NCI-H187 treated with DMSO at 0.1 percent for 48 hours (cell line): ENCODE results near the gene GBGT1.
"Not testable (repeated sequence)": the region's sequence is repeated elsewhere in the genome, so short reads cannot be mapped to it uniquely, and the experiment has no call there.

Experiments
- DNase-seq: peaks from one replicate; lab custom pipeline; 2025; lab: John Stamatoyannopoulos, UW

Gene GBGT1

DNA sequence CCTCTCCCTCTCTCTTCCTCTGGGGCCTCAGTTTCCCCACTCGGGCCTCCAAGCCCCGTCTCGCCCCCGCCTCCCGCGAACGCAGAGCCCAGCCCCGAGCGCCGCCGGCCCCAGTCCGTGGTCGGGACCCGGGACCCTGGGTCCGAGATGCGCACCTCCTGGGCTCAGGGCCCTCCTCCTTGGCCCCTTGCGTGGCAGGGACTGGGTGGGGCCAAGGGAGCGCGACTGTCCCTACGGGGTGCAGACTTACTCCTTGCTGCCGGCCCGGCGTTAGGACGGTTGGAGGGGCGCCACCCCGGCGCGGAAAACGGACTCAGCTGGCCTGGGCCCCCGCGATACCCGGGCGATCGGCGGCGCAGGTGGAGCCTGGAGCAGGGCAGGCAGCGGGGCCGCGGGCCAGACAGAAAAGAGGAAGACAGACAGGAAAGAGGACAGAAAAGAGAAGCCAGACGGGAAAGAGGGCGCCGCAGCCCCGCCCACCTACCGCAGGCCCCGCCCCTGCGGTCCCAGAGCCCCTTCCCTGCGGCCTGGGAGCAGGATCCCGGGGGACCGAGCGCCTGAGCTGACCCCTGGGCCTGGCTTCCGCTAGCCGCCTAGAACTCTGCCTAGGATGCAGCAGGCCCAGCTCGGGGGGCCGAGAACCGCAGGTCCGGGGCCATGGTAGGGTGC is at the start of gene GBGT1:
GBGT1 (minus strand) TSS at position 411 of the 669 bp plus-strand sequence. CDS start 1,502 bp downstream, outside the sequence.
- no peak for DNase-seq

DNA sequence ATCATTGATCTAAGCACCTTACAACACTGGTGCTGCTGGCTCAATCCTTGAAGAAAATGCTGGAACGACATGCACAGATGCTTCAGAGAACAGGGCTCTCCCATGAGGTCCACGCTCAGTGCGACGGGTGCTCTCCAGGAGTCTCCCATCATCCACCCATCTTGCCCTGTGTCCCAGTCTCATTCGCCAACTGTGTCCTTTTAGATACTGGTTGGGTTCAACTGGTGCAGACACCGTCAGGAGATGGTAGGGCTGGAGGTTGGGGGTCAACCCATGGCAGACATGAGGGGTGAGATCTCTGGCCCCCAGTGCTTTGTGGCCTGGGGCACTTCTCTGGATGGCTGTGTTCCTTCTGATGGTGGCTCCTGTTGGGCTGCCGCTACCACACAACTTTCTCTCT is 46.9 kb upstream of the GBGT1 start:
- no peak for DNase-seq

GRCh38 chr9:133210202-133210532 is 46.5 kb upstream of the GBGT1 start:
- no peak for DNase-seq

DNA sequence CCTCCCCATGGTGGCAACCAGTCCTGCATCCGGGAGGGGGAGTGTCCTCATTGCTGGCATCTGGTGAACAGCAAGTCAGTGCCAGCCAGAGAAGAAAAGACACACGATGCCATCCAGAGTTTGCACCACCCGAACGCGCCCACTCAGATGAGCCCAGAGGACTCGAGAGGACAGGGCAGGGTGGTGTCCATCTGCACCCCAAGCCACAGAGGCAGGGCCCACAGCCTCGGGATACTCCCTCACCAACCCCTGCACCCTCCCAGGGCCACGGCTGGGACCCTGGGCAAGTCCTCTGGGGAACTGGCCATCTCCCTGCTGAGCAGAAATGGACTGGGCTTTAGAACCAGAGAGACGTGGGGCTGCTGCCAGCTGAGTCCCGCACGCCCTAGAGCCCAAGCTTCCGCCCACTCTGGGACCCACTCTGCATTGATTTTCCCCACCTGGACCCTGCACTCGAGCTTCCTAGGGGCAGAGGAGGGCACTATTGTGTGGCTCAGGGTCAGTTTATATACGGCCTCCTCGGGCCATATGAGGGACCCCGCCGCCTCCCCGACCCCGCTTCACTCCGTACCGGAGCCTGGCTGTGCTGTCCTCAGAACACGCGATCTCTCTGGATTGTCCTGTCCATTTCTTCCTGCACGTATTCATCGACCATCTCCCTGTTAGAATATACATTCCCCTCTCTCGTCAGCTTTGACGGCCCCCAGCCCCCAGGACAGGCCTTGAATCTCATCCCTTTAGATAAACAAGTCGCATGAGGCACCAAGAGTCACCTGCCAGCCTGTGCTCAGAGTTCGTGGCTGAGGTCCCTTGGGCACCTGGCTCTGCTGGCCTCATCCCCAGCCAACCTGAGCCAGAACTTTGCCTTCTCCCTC is 45.9 kb upstream of the GBGT1 start:
- not testable (repeated sequence) for DNase-seq

DNA sequence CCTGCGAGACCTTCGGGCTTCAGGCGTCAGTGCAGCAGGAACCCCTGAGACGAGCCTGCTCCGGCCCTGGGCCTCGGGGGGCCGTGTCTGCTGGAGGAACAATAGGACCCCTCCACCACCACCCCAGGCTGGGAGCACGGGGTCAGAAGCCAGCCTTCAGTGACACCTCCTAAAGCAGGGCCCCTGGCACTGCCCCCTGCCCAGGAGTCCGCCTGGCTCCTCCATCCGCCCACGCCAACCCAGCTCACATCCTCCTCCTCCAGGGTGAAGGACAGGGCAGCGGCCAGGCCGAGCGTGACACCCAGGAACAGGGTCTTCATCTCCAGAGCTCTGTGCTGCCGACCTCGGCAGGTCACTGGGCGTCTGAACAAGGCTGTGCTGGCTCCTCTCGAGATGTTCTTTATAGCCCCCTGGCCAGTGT is 45.2 kb upstream of the GBGT1 start, which contains the start of gene OBP2B:
OBP2B (minus strand) TSS at position 371 of the 421 bp plus-strand sequence; CDS start at position 320, 51 bp downstream.
- not testable (repeated sequence) for DNase-seq

- DNase-seq = not testable (repeated sequence)
Measured at GRCh38 chr9:133208171-133208879, 44.6 kb upstream of the GBGT1 start.

DNA sequence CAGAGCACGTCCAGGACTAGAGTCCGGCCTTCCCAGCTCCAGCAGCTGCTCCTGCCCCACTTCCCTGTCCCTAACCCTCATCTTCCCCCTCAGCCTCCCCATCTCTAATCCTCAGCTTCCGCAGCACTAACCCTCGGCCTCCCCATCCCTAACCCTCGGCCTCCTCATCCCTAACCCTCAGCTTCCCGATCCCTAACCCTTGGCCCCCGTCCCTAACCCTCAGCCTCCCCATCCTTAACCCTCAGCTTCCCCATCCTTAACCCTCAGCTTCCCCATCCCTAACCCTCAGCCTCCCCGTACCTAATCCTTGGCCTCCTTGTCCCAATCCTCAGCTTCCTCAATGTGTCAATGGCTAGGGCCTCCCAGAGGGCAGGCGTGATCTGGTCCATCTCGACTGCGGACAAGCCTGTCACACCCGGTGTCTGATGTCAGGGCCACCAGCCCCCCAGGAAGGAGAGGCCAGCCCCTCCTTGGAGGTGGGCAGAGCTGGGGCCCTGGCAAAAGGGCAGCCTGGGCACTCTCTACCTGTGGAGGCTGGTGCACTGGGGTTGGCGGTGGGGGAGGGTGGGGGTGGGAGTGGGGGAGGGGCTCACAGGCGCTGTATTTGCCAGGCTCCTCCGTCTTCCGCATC is 43.9 kb upstream of the GBGT1 start:
- no peak for DNase-seq

DNA sequence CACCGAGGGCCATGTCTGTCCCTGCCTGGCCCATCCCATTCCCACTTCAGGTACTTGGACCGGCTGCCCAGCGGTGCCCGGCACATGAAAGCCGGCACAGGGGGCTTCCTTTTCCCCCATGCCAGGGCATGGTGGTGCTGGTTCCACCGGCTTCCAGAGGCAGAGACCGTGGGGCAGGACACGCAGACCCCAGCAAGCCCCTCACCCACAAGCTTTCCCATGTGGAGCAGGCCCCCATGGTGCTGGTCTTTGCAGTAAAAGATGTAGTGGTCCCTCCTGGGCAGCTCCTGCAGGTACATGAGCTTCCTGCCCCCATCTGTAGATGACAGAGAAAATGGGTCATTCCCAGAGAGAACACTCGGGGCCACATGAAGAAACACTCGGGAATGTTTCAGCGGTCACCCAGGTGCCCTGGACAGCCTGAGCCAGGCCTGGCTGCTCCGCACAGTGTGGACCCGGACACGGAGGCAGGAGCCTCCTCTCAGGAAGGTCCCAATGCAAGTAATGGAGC is 43.4 kb upstream of the GBGT1 start:
- DNase-seq = no peak

DNA sequence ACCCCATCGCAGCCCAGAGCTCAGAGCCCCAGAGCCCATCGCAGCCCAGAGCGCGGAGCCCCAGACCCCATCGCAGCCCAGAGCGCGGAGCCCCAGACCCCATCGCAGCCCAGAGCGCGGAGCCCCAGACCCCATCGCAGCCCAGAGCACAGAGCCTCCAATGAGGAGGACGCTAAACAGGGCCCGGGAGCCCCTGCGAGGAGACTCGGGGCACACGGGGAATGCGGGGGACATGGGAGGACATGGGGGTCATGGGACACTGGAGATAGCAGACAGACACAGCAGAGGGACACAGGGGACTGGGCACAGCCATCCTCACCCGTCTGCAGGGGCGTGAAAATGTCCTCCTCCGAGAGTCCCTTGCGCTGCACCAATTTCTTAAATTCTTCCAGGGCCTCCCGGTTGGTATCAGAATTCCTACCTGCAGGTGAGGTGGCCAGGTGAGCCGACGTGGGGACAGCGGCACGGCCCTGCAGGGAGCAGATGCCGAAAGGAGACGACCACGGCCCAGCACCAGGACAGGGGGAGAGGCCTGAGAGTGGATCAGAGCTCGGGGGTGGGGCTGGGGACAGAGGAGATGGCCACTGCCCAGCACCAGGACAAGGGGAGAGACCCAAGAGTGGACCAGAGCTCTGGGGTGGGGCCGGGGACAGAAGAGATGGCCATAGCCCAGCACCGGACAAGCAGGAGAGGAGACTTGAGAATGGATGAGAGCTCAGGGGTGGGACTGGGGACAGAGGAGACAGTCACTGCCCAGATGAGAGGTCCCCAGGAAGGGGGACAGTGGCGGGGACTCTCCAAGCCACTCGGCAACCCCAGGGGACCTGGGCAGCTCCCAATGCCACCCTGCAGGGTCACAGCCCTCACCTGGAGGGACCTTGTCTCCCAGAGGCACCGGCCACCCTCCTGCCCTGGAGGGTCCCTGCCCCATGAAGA is 42.5 kb upstream of the GBGT1 start:
- DNase-seq = no peak

DNA sequence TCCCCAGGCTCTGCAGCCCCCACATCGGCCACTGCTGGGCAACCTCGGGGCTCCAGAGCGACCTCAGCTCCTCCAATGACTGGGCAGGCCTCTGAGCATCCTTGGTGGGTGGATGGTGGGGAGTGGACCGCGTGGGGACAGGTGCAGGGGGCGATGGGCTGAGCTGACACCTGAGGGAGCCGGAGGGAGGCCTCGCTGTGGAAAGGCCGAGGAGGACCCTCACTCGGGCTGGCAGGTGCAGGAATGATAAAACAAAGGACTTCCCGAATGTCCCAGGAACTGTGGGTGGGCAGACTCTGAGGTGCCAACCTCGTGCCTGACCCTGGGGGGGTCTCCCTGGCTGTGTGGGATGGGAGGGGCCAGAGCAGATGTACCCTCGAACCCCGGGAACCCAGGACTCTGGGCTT is 41.8 kb upstream of the GBGT1 start:
- not testable (repeated sequence) for DNase-seq

DNA sequence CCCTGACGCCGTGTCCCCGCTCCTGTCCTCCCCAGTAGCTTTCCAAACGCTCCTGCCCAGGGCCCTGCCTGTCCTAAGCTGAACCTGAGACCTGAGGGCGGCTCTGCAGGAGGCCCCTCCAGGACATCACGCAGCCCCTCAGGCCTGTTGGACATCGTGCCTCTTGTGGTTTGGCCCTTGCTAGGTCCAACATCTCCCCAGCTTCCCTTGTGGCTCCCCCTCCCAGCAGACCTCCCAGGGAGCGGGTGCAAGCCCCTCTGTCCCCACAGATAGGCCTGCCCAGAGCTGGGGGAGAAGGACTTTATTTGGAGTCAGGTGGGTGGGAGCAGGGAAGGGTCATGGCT is 41.3 kb upstream of the GBGT1 start:
- no peak for DNase-seq

- no peak for DNase-seq
Measured at GRCh38 chr9:133204335-133204992, 40.8 kb upstream of the GBGT1 start.

GRCh38 chr9:133203506-133204075 is 39.9 kb upstream of the GBGT1 start:
- DNase-seq = no peak

- no peak for DNase-seq
Measured at GRCh38 chr9:133202688-133203453, 39.2 kb upstream of the GBGT1 start.

- DNase-seq = no peak
Measured at GRCh38 chr9:133202145-133202513, 38.4 kb upstream of the GBGT1 start.

DNA sequence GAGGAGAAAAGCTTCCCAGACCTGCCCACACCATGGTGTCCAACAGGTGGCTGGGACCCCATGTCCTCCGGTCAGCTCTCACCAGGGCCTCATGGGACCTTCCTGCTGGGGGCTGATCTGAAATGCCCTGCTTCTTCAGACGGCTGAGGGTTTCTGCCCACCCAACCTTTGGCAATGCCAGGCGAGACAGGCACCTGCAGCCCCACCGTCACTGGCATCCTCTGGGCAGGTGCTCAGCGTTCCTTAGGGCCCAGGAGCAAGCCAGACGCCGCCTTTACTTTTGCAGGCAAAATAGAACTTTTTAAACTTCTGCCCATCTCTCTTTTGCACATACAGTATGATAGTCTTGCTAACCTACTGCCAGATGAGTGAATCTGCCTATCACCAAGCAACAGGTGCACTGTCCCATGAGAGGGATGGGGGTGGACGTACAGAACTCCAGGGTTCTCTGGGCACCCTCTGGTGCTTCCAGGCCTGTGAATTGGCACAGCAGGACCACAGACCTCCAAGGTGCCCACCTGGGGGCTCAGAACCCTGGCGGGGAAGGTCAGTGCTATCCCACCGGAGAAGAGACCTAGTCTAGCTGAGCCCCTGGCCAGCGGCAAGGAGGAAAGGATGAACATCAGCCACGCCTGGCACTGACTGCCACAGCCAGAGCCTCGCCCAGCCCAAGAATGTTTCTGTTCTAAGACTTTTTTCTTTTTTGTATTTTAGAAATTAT is 37.9 kb upstream of the GBGT1 start:
- DNase-seq = no peak

- no peak for DNase-seq
Measured at GRCh38 chr9:133200631-133201030, 36.9 kb upstream of the GBGT1 start.

DNA sequence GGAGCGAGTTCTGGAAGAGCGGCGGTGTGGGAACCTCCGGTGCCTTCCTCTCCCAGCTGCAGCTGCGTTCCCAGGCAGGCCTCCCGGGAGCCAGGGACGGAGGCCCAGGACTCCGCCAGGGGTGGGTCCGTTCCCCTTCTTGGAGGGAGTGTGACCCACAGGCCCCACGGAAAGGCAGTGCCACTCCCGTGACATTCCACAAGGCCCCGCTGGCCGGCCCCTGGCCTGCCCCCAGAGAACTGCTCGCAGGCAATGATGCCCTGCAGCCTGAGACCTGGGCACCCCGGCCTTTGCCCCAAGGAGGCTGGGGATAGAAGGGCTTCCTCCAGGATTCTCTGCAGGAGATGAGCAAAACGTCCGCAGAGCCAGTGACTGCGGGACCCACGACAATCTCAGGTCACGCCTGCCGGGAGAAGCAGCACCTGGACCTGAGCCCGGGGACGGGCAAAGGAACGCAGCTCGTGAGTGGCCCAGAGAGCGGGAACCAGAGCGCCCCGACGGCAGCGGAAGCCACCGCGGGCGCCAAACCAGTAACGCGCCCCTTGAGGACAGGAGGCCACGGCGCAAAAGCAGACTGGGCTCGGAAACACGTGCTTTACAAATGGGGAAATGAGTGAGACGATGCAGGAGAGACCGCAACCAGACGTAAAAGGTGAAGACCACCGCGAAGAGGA is 36.1 kb upstream of the GBGT1 start:
- no peak for DNase-seq
